Islet precursor cell (in vitro differentiated cells): ENCODE data around the gene EDC3.
"Not testable (repeated sequence)": the region's sequence is repeated elsewhere in the genome, so short reads cannot be mapped to it uniquely, and the experiment has no call there.

Experiments
- DNase-seq: peaks from one replicate; pipeline ENCODE4 v3.0.0-alpha.2; 2018

The EDC3 gene

GRCh38 chr15:74709011-74709410 is 13.2 kb upstream of the EDC3 start:
- no peak for DNase-seq

- no peak for DNase-seq
Observed at GRCh38 chr15:74696808-74697207, 984 bp upstream of the EDC3 start.

- no peak for DNase-seq
Observed at GRCh38 chr15:74696398-74696729, 540 bp upstream of the EDC3 start.

- no peak for DNase-seq
Observed at GRCh38 chr15:74692327-74692726, 3.5 kb downstream of the EDC3 start.

- no peak for DNase-seq
Observed at GRCh38 chr15:74683758-74684157, 12.1 kb downstream of the EDC3 start.

DNA sequence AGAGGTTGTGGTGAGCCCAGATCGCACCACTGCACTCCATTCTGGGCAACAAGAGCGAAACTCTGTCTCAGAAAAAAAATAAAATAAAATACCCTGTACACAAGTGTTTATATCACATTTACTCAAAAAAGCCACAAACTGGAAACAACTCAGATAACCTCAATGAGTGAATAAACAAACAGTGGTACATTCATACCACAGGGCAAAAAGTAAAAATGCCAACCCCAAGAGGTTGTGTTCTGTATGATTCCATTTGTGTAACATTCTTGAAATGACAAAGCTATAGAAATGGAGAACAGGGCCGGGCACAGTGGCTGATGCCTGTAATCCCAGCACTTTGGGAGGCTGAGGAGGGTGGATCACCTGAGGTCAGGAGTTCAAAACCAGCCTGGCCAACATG is 12.9 kb downstream of the EDC3 start:
- no peak for DNase-seq

- no peak for DNase-seq
Observed at GRCh38 chr15:74680456-74680855, 15.4 kb downstream of the EDC3 start.

- no peak for DNase-seq
Observed at GRCh38 chr15:74676801-74677200, 19.0 kb downstream of the EDC3 start.

DNA sequence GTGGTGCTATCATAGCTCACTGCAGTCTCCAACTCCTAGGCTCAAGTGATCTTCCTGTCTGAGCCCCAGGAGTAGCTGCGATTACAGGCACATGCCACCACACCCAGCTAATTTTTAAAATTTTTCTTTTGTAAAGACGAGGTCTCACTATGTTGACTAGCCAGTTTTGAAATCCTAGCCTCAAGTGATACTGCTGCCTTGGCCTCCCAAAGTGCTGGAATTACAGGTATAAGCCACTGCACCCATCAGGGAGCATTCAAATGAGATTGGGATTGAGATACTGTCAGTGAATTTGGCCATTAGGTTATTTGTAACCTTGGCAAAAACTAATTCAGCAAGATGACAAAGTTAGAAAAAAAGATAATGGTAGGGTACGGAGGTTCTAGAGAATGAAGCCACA is 21.7 kb downstream of the EDC3 start:
- DNase-seq = no peak

GRCh38 chr15:74669627-74670026 is 26.2 kb downstream of the EDC3 start:
- DNase-seq = no peak

DNA sequence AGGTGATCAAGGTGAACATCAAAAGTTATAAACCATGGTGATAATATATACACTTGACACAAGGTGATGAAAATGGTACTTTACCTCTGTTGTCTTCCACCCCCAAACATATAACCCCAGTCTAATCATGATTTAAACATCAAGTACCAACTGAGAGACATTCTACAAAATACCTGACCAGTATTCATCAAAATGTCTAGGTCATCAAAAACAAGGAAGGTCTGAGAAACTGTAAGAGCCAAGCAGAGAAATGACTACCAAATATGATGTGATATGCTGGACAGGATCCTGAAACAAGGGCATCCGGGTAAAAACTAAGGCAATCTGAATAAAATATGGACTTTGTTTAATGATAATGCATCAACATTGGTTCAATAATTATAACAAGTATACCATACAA is 27.8 kb downstream of the EDC3 start:
- no peak for DNase-seq

DNA sequence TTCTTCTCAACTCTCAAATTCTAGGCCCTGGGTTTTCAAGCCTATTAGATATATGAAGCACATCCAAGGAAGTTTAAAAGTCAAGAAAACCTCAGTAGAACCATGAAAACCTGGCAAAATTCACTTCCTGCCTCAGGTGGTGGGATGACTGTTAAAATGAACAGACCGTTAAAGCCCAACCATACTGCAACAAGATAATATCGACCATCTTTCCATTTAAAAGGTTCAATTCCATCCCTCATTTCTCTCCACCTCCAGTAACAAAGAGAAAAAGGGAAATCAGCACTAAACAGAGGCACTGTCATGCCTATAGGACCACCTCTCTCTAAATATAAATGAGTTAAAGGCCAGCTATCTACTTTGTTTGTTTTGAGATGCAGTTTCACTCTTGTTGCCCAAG is 31.2 kb downstream of the EDC3 start:
- no peak for DNase-seq

DNA sequence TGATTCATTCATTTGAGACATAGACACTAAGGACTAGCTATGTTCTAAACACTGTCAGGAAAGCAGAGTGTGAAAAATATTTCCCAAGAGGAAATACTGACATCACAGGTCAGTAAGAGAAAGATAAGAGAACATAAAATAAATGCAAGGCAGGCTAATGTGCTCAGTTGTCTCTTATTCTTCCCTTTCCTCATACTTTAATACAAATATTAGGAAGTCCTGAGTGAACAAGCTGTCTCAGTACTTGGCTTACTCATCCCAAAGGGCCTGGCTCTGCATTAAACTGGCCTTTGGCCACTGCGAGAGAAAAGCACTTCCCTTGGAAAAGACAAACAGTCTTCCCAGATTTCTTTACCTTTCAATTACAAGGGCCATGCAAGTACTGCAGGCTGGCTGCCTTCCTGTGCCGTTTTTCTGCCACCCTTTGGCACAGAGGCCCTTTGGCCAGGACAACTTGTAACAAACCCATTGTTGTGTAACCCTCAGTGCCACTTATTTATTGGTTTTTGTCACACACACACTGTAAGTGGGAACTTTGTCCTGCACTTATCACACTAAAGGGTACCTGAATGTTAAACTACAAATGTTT is 31.7 kb downstream of the EDC3 start:
- DNase-seq = no peak

DNA sequence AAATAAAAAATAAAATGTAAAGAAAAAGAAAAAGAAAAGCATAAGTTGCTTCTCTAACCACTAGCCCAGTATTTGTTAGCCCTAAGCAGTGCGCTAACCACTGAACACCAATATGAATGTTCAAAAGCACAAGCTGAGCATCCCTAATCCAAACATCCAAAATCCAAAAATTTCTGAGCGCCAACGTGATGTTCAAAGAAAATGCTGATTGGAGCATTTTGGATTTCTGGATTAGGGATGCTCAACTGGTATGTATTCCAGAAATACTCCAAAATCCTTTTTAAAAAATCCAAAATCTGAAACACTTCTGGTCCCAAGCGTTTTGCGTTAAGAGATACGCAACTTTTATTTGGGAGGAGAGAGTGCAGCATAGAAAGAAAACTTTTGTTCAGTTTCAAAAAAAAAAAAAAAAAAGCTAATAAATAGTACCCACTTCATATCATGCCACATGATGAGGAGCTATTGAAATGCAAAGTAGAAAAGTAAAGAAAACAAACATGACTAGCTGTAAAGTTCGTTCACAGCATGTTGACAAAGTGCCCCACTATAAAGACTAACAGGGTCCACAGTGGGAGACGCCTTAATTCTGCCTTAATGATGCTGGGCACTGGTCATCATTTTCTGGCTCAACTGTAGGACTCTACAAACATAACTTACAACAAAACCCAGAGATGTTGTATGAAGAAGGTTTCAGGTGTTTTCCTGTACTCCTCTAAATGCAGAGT is 32.4 kb downstream of the EDC3 start:
- no peak for DNase-seq

DNA sequence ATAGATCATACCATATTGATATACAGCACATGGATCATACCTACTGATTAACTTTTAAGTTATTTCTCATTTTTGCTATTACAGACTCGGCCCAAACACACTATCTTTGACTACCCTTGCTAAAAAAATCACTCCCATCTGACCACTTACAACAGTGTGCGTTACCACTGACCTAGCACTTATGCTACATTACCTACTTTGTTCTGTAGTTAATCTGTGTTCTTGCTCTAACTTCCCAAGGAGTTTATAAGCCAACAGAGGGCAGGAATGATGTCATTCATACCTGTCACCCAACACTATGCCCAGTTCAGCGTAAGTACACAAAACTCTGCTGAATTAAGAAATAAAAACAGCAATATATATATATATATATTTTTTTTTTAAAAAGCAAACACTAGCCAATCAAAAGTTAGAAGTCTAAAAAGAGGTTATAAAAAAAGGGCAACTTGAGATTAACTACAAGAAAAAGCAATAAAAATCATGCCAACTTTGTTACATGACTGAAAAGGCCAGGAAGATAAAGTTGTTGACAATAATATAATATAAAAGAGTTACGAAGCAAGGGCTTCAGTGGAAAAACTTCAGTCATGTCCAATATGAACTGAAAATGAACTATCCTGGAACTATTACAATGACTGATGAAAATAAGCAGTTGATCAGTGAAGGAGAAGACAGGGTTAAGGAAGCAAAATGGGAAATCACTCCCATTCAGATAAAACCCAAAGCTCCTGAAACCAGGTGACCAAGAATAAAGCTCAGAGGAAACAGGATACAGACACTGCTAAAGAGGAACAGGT is 33.6 kb downstream of the EDC3 start:
- no peak for DNase-seq

- not testable (repeated sequence) for DNase-seq
Observed at GRCh38 chr15:74661280-74661679, 34.5 kb downstream of the EDC3 start.

DNA sequence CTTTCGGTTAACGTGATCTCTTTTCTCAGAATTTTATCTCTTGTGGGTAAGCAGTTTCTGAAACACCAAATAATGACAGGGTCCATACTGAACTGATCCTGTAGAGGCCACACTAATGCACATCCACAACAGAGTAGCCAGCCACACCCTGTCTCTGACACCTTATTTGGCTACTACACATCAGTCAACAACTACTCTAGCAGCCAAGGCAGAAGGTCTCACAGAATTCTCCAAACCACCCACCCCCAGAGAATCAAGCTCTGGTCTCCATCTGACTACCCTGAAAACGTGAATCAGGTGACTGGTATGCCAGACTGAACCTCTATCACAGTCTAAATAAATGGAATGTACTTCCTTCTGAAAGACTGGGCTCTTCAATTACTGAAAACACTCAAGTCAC is 38.0 kb downstream of the EDC3 start:
- no peak for DNase-seq

GRCh38 chr15:74656935-74657535 is 38.8 kb downstream of the EDC3 start:
- no peak for DNase-seq

GRCh38 chr15:74655424-74655823 is 40.4 kb downstream of the EDC3 start:
- no peak for DNase-seq

DNA sequence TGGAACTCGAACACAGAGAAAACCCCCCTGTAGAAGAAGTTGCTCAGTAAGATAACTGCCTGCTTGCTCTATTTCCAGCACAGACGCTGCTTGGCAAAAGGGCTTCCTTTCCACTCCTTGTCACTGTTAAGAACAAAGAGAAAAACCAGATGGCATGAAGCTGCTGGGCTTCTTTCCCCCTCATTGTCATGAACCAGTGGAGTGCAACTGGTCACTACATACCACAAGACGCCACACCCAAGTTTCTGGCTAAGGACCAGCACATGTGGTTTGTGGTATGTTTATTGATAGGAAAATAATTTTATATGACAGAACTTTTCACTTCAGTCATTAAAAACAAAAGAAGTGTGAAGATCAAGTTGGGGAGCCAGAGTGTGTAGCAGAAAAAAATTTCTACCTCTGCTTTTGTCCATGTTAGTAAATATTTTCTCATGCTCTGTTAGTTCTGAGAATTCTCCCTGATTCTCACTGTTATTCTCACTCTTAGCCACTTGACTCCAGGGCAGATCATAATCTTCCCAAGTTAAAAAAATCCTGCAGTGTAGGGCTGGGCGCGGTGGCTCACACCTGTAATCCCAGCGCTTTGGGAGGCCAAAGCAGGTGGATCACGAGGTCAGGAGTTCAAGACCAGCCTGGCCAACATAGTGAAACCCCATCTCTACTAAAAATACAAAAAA is 42.3 kb downstream of the EDC3 start:
- no peak for DNase-seq

DNA sequence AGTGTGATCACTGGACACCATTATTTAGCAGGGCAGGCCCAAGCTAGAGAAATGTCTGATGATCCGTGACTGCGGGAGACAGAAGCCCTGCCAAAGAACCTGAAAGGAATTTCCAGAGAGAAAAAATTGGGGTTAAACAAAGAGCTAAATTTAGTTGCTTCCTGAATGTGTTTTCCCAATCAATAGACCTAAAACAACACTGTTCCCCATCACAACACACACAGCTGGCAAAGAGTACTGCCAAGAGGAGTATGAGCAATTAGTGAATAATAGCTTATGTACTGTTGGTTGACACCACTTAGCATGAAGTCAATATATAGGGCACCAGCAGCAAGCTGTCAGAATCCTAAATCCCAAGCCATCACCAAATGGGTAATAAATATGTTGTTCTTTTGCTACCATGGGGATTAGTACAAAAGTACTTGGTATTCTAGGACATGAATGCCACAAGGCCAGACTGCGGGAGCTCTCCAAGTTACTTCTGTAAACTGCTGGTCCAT is 44.5 kb downstream of the EDC3 start:
- no peak for DNase-seq

GRCh38 chr15:74648051-74648842 is 47.6 kb downstream of the EDC3 start:
- DNase-seq = no peak
